22Rv1 (cell line): ENCODE results near the gene PHF21A.

Source experiments
- ZFX ChIP-seq: fragments of 450-650 bp; IDR thresholded peaks from 2 replicates; pipeline ENCODE4 v1.6.1; 2017; ENCODE audit warnings: antibody characterized with exemption, borderline replicate concordance
- TF ChIP-seq, protein P1 (sequence below): fragments of 450-650 bp; IDR thresholded peaks from 2 replicates; pipeline ENCODE4 v1.5.1; 2017; ENCODE audit warnings: mild to moderate bottlenecking

DNA sequence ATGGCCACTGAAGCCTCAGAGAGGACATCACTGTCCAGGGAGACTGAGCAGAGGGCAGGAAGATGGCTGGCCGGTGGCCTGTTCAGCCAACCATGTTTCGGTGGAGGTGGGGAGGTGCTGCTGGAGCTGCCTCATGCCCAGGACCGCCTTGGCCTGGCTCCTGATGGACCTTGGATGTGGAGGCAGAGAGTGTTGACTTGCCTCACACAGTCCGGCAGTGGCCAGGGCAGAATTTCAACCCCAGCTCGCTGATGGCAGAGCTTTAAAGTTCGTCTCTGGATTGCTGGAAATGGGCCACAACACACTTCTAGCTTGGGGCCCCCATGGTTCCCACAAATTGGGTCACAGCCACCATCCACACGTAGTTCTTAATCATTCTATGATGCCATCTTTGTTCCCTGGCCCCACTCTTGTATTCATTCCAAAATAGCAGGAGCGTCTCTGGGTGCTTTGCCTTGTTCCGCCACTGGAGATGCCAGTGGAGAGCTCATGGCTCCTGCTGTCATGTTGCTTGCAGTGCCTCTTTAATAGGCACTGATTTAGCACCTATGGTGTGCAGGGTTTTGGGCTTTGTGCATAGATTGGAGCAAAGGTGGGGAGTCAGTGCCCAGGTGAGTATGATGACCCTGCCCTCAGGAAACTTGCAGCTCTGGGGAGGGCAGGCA lies 230.2 kb downstream of the PHF21A start:
- TF ChIP-seq, protein P1, sequence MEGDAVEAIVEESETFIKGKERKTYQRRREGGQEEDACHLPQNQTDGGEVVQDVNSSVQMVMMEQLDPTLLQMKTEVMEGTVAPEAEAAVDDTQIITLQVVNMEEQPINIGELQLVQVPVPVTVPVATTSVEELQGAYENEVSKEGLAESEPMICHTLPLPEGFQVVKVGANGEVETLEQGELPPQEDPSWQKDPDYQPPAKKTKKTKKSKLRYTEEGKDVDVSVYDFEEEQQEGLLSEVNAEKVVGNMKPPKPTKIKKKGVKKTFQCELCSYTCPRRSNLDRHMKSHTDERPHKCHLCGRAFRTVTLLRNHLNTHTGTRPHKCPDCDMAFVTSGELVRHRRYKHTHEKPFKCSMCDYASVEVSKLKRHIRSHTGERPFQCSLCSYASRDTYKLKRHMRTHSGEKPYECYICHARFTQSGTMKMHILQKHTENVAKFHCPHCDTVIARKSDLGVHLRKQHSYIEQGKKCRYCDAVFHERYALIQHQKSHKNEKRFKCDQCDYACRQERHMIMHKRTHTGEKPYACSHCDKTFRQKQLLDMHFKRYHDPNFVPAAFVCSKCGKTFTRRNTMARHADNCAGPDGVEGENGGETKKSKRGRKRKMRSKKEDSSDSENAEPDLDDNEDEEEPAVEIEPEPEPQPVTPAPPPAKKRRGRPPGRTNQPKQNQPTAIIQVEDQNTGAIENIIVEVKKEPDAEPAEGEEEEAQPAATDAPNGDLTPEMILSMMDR, result no peak
- TF ChIP-seq ZFX, result no peak
